Measurements from ENCODE around the gene TAF5L.
"Not testable (repeated sequence)": the region's sequence is repeated elsewhere in the genome, so short reads cannot be mapped to it uniquely, and the experiment has no call there.

The TAF5L gene

GRCh38 chr1:229642376-229642775, 16.5 kb upstream of the TAF5L start:
- DNase-seq: no peak

DNA sequence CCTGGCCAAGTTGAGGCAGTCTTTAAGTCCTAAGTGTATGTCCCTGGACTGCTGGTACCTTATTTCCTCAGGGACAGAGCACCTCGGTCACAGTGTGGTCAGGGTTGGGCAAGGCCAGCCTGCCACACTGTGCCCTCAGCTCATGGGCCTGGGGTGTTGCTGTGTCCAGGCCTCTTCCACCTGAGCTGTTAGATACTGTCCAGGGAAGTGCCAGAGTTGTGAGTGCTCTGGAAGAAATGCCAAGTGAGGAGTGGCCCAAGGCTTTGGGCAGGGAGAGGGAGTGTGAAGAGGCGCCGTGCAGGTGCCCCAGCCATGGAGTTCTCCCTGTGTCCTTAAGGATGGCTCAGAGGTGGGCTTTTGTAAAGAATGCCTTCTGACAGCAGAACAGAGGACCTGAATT, 15.4 kb upstream of the TAF5L start:
- DNase-seq: no peak

DNA sequence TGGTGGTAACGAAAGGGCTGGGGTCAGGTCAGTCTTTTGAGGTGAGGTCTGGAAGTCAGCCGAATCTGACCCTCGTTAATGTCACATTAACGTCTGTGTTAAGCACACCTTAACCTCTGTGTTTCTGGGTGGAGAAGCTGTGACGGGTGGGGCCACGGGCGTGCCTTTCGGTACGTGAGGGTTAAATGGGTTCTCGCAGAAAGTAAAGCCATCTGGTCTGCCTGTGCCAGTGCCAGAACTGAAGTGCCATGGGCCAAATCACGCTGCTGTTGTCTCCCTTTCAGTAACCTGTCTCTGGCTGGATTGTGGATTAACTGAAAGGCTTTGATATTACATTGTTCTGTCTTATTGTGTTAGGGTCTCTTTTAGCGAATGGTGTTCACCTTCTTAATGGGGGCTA, 14.5 kb upstream of the TAF5L start:
- no peak for DNase-seq

DNA sequence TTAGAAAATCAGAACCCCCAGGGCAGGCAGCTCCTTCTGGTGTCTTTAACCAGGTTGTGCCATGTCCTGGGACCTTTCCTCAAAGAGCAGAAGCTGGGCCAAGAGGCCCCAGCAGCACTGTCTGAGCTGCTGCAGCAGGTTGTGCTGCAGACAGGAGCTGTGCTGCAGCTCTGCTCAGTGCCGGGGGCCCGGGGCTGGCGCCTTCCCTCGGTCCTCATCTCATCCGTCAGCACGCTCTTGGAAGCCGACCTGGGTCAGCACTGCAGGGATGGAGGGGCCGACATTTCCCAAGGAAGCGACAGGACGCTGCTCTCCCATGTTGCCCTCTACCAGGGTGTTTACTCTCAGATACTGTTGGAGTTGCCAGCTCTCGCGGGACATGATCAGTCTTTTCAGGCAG, 11.8 kb upstream of the TAF5L start:
- no peak for DNase-seq

- DNase-seq: no peak
These were observed 10.1 kb upstream of the TAF5L start for GRCh38 chr1:229636042-229636441.

DNA sequence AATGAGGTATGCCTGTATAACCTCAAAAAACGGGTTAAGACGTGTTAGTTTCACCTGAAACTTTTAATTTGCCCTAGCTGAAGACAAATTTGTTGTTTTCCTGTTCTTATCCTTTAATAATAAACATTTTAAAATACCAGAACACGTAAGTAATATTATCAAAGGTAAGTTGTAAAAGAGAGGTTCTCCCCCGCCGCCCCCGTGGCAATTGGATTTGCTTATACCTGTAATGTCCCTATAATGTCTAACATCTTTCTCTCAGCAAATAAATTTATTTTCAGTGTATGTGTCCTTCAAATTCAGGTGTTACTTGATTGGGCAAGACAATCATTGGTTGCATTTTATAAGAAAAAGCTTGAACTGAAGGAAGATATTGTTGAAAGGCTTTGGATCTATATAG, 6.0 kb upstream of the TAF5L start:
- DNase-seq: no peak

DNA sequence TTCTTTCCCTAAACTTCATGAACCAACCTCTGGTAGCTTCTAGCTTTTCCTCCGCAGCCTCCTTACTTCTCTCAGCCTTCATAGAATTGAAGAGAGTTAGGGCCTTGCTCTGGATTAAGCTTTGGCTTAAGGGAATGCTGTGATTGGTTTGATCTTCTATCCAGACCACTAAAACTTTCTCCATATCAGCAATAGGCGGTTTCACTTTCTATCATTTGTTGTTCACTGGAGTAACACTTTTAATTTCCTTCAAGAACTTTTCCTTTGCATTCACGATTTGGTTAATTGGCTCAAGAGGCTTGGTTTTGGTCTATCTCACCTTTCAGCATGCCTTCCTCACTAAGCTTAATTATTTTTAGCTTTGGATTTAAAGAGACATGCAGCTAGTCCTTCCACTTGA, 5.2 kb upstream of the TAF5L start:
- no peak for DNase-seq

GRCh38 chr1:229629261-229629660, 3.3 kb upstream of the TAF5L start:
- no peak for DNase-seq

DNA sequence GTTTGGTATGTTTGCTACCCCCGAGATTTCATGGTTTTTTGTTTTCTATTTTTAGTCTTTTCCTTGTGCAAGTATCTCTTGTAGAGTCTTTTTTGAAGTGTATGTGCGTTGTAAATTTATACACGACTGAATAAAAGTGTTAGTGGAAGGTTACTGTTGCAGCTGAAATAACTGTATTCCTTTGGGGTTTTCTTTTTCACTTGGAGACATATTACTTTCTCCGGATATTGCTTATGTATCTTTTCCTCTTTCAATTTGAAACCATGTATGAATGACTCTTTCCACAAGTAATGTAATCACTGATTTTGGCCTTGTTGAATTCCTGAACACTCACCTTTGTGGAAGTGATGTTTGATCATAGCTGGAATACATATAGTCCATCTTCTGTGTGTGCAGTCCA, 1.1 kb upstream of the TAF5L start:
- DNase-seq: no peak

- peak; percentile 75 to 76 for DNase-seq
These were observed 629 bp downstream of the TAF5L start for GRCh38 chr1:229625071-229625914.

GRCh38 chr1:229624521-229625070, 1.3 kb downstream of the TAF5L start:
- DNase-seq: no peak

DNA sequence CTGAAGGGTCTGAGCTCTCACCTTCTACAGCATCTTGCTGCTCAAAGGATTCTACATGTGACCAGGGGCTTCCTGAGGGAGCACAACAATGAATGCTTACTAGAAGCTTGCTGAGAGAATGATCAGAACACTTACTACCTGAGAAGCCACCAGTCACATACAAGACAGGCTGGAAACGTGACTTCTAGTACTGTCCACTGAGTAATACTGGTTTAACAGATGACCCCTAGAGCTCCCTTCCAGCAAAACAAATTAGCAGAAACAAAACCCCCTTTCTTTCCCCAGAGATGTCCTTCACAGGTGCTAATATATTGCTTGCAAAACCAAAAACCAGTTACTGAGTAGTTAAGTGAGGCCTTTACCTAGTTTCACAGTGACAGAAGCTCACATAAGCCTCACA, 2.1 kb downstream of the TAF5L start:
- DNase-seq: no peak

- DNase-seq: no peak
These were observed 2.7 kb downstream of the TAF5L start for GRCh38 chr1:229623225-229623624.

DNA sequence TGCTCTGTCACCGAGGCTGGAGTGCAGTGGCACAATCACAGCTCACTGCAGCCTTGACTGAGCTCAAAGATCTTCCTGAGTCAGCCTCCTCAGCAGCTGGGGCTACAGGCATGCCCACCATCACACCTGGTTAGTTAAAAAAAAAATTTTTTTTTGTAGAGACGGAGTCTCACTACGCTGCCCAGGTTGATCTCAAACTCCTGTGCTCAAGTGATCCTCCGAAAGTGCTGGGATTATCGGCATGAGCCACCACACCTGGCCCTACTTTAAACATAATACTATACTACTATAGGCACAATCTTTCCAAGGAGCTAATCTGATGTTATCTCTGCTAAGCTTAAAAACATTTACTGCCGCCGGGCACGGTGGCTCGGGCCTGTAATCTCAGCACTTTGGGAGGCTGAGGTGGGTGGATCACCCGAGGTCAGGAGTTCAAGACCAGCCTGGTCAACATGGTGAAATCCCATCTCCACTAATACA, 3.2 kb downstream of the TAF5L start:
- DNase-seq: not testable (repeated sequence)

GRCh38 chr1:229621663-229622062, 4.3 kb downstream of the TAF5L start:
- no peak for DNase-seq

DNA sequence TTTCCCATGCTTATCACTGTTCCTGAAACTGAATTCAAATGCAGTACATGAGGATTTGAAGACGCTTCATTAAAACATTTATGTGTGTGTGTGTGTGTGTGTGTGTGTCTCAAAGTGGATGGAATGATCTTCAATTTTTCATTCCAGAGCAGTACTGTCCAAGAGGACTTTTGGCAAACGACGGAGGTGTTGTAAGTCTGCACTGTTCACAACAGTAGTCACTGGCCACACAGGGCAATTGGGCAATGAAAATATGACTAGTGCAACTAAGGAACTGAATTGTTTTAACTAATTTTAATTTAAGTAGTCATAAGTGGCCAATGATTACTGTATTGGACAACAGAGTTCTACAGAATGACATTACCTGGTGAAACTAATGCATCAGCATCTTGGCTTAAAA, 5.0 kb downstream of the TAF5L start:
- no peak for DNase-seq

DNA sequence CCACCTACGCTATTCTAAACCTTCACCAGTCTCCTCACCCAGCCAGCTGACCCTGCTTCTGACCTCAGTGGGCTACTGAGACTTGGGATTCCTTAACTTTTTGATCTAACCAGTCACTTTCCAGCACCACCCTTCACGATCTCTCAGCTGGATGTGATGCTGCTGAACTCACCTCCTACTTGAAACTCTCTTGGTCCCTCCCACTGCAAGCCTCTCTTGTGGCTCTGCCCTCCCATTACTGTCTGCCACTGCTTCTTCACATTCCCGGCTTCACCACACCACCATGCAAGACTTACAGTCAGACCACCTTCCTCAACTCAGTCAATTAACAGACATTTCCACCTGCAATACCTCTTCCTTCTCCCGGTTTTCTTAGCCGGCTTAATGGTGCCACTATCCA, 6.3 kb downstream of the TAF5L start:
- DNase-seq: no peak

GRCh38 chr1:229619002-229619401, 6.9 kb downstream of the TAF5L start:
- no peak for DNase-seq

GRCh38 chr1:229617351-229618100, 8.4 kb downstream of the TAF5L start:
- no peak for DNase-seq

DNA sequence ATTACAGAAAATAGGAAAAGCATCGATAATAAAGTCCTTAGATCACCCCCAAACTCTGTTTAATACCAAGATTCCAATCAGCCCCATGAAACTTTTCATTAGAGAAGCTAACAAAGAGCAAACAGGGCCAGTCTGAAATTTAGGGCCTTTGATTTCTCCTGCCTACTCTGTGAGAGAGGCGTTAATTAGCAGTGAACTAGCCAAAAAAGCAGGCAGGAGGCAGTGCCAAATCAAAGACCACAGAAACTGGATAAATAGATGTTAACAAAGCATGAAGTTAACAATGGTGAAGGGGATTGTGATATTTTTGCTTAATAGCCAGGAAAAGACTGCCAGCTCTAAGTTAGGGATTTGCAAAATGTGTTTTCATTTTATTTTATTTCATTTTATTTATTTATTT, 11.2 kb downstream of the TAF5L start:
- DNase-seq: no peak

GRCh38 chr1:229613938-229614337, 12.0 kb downstream of the TAF5L start:
- no peak for DNase-seq

DNA sequence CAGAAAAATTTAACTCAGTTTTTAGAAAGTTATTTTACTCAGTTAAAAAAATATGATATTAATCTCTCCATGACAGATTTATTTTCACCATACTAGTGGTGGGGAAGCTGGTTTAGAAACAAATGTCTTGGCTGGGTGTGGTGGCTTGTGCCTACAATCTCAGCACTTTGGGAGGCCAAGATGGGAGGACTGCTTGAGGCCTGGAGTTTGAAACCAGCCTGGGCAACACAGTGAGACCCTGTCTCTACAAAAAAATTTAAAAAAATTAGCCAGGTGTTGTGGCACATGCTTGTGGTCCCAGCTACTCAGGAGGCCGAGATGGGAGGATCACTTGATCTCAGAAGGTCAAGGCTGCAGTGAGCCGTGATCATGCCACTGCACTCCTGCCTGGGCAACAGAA, 17.3 kb downstream of the TAF5L start:
- no peak for DNase-seq

DNA sequence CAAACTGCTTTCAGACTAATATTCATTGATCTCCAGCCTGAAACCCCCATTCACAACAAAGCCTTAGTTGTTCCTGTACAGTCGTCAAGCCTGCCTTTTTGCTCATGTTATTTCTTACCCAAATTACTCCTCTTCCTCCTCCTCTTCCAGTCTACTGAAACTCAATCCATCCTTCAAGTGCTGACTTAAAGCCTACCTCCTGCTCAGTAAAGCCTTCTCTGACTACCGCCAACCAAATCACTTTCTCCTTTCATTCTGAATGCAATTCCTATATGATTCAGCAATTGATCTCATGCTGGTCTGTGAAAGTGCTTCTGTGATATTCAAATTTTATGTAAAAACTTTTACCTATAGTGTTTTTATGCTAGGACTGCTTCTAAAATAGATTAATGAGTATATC, 18.6 kb downstream of the TAF5L start:
- DNase-seq: no peak

Measured in activated T-cell treated with anti-CD3 and anti-CD28 coated beads, Interleukin-2, amount 50 U/mL, for 48 hours (primary cell).